Mucosa of gallbladder (tissue), 1 donor: ENCODE data around the gene ADRA2B. TPM values are rescaled to one million over a fixed set of nuclear protein-coding genes. Genes with fewer than 3 reads are reported as not detected.
"Not testable (repeated sequence)": the region's sequence is repeated elsewhere in the genome, so short reads cannot be mapped to it uniquely, and the experiment has no call there.

ENCODE experiments used
- DNase-seq: peaks from one replicate; pipeline ENCODE4 v3.0.0-alpha.2; 2020; ENCODE audit warnings: low spot score
- total RNA-seq: library from RNA; stranded (reverse); gene quantifications from one replicate; pipeline ENCODE4 v1.2.1, GENCODE V29; 2021
- donor health status: DM: no; HTN: no; CAD: no.

The ADRA2B gene
- total RNA-seq, 1 donor from 2014 or later = 0.95 TPM

- DNase-seq = no peak
Measured at GRCh38 chr2:96090196-96090926, 26.0 kb downstream of the ADRA2B start.

- DNase-seq = peak; percentile 28
Measured at GRCh38 chr2:96089356-96090195, 26.8 kb downstream of the ADRA2B start.

GRCh38 chr2:96088340-96089335 is 27.7 kb downstream of the ADRA2B start:
- DNase-seq = no peak

- no peak for DNase-seq
Measured at GRCh38 chr2:96087130-96087529, 29.2 kb downstream of the ADRA2B start.

- no peak for DNase-seq
Measured at GRCh38 chr2:96085541-96086355, 30.6 kb downstream of the ADRA2B start.

GRCh38 chr2:96084858-96085518 is 31.4 kb downstream of the ADRA2B start:
- not testable (repeated sequence) for DNase-seq

- DNase-seq = no peak
Measured at GRCh38 chr2:96083989-96084857, 32.1 kb downstream of the ADRA2B start.

GRCh38 chr2:96083064-96083939 is 33.1 kb downstream of the ADRA2B start:
- DNase-seq = no peak

- no peak for DNase-seq
Measured at GRCh38 chr2:96082211-96083063, 33.9 kb downstream of the ADRA2B start.

- no peak for DNase-seq
Measured at GRCh38 chr2:96081042-96081441, 35.3 kb downstream of the ADRA2B start.

- DNase-seq = no peak
Measured at GRCh38 chr2:96075199-96075771, 41.1 kb downstream of the ADRA2B start.

- no peak for DNase-seq
Measured at GRCh38 chr2:96074156-96074555, 42.2 kb downstream of the ADRA2B start.

GRCh38 chr2:96073170-96073775 is 43.1 kb downstream of the ADRA2B start:
- no peak for DNase-seq

- DNase-seq = no peak
Measured at GRCh38 chr2:96072746-96073145, 43.6 kb downstream of the ADRA2B start.

- DNase-seq = not testable (repeated sequence)
Measured at GRCh38 chr2:96071977-96072491, 44.3 kb downstream of the ADRA2B start.
